K562 (cell line): ENCODE measurements around the gene ZNF195. TPM values are rescaled to one million over a fixed set of nuclear protein-coding genes. Genes with fewer than 3 reads are reported as not detected.

ENCODE experiments used
- ATAC-seq: fragments of 200-7000 bp; cut with Tn5 transposase; 3 replicates; pipeline ENCODE4 v1.9.1; 2020; ENCODE audit warnings: moderate library complexity
- BruUV-seq: library from RNA; stranded (reverse); fragments of 400-500 nt; replicated peaks from 2 replicates; lab custom pipeline; 2021; lab: Mats Ljungman, UMichigan
- CTCF ChIA-PET: fragments of 300-600 bp; formaldehyde crosslinking; extraction: SDS; loops from one replicate; lab custom pipeline; 2021; ENCODE audit warnings: low intra/inter-chr PET ratio; lab: Yijun Ruan, JAX
- POLR2A ChIA-PET: fragments of 300-600, 350-650 bp; sonication (Branson Sonifier 250); formaldehyde crosslinking; extraction: SDS; loops from one replicate; lab custom pipeline; 2021; ENCODE audit warnings: antibody characterized with exemption, inconsistent platforms; lab: Yijun Ruan, JAX
- DNase-seq, 4 experiments: peaks; one replicate each; pipeline versions ENCODE4 v3.0.0 to v3.0.0-alpha.2; 2011 to 2018; ENCODE audit warnings: low spot score in 3 of 4, mixed read lengths in 3 of 4; ENCODE audit errors: extremely low read depth in 1 of 4
- FAIRE-seq: peaks from 2 replicates; lab custom pipeline; 2011; peaks lifted over from hg19 to GRCh38; lab: Jason Lieb, UNC
- H2AFZ ChIP-seq: 2 replicates; pipeline ENCODE4 v1.6.0; 2011; ENCODE audit warnings: low read depth, low read length, control low read depth, inconsistent platforms
- H3K27ac ChIP-seq: fragments of 200-600 bp; 3 replicates; pipeline ENCODE4 v1.8.0; 2011; ENCODE audit warnings: low read depth, mild to moderate bottlenecking, control low read depth, inconsistent platforms, low read length, moderate library complexity, mixed read lengths; ENCODE audit errors: extremely low read depth
- H3K27me3 ChIP-seq, 2 experiments: fragments of 300-600 bp in 1 of 2; 2 replicates in 1 of 2; 3 replicates in 1 of 2; pipeline versions ENCODE4 v1.6.0 to v1.8.0; 2011; ENCODE audit warnings: inconsistent platforms in 2 of 2, low read length in 2 of 2, mild to moderate bottlenecking in 1 of 2, mixed read lengths in 1 of 2, moderate library complexity in 1 of 2; ENCODE audit not compliant: control insufficient read depth in 2 of 2, insufficient read depth in 2 of 2
- H3K36me3 ChIP-seq: fragments of 300-600 bp; 3 replicates; pipeline ENCODE4 v1.8.0; 2011; ENCODE audit warnings: mild to moderate bottlenecking, low read length, inconsistent platforms; ENCODE audit not compliant: control insufficient read depth, insufficient read depth
- H3K4me1 ChIP-seq, 2 experiments: fragments of 200-600 bp in 1 of 2; replicated peaks in 1 of 2; 2 replicates in 1 of 2; 3 replicates in 1 of 2; pipeline versions ENCODE4 v1.5.1 to v1.8.0; 2011; ENCODE audit warnings: inconsistent platforms in 2 of 2, low read length in 2 of 2, mild to moderate bottlenecking in 1 of 2, mixed read lengths in 1 of 2, moderate library complexity in 1 of 2; ENCODE audit not compliant: control insufficient read depth in 2 of 2, insufficient read depth in 2 of 2
- H3K4me2 ChIP-seq: 2 replicates; pipeline ENCODE4 v1.6.1; 2011; ENCODE audit warnings: low read length, control low read depth, inconsistent platforms, mixed read lengths; ENCODE audit not compliant: insufficient read depth
- H3K4me3 ChIP-seq: fragments of 200-600 bp; sonication (generic), shearing (Covaris generic); 2 replicates; pipeline ENCODE4 v1.5.1; 2016; ENCODE audit warnings: control low read depth, inconsistent platforms
- H3K79me2 ChIP-seq: fragments of 200-600 bp; 3 replicates; pipeline ENCODE4 v1.8.0; 2011; ENCODE audit warnings: low read length, inconsistent platforms; ENCODE audit not compliant: control insufficient read depth, insufficient read depth
- H3K9ac ChIP-seq, 2 experiments: 2 replicates each; pipeline versions ENCODE4 v1.6.0 to v1.6.1; 2011; ENCODE audit warnings: low read depth in 2 of 2, low read length in 2 of 2, control low read depth in 1 of 2, inconsistent platforms in 1 of 2, mild to moderate bottlenecking in 1 of 2, mixed read lengths in 1 of 2; ENCODE audit not compliant: insufficient read depth in 1 of 2
- H3K9me1 ChIP-seq: one replicate; pipeline ENCODE4 v1.6.0; 2011; ENCODE audit warnings: inconsistent platforms, mild to moderate bottlenecking, low read length, moderate library complexity; ENCODE audit not compliant: control insufficient read depth, insufficient read depth
- H3K9me3 ChIP-seq: replicated peaks from 2 replicates; pipeline ENCODE4 v1.5.1; 2011; ENCODE audit warnings: low read depth, low read length, inconsistent platforms; ENCODE audit not compliant: control insufficient read depth, insufficient read depth
- H4K20me1 ChIP-seq: replicated peaks from 2 replicates; pipeline ENCODE4 v1.6.1; 2011; ENCODE audit warnings: low read length, inconsistent platforms, mixed read lengths; ENCODE audit not compliant: control insufficient read depth, insufficient read depth
- BRD9 ChIP-seq: fragments of 450-650 bp; IDR thresholded peaks from 2 replicates; pipeline ENCODE4 v1.6.1; 2018; ENCODE audit warnings: low read depth; ENCODE audit not compliant: partially characterized antibody
- CBFB ChIP-seq: sonication (generic); formaldehyde crosslinking; IDR thresholded peaks from 2 replicates; pipeline ENCODE4 v1.4.0; 2020; ENCODE audit warnings: mild to moderate bottlenecking, missing genetic modification reagents
- CGGBP1 ChIP-seq: fragments of 250-450 bp; sonication (Bioruptor Pico); IDR thresholded peaks from 2 replicates; pipeline ENCODE4 v1.9.0; 2021; ENCODE audit warnings: mild to moderate bottlenecking
- CLOCK ChIP-seq: fragments of 250-450 bp; sonication (Bioruptor Pico); IDR thresholded peaks from 2 replicates; pipeline ENCODE4 v1.4.0; 2020; ENCODE audit warnings: mild to moderate bottlenecking, moderate library complexity, borderline replicate concordance
- E2F3 ChIP-seq: fragments of 250-450 bp; sonication (Bioruptor Pico); IDR thresholded peaks from 2 replicates; pipeline ENCODE4 v1.4.0; 2020; ENCODE audit warnings: mild to moderate bottlenecking
- FOXJ3 ChIP-seq: sonication (generic); formaldehyde crosslinking; IDR thresholded peaks from 2 replicates; pipeline ENCODE4 v1.4.0; 2020; ENCODE audit warnings: mild to moderate bottlenecking, missing genetic modification reagents
- GTF2E2 ChIP-seq: fragments of 200-800 bp; sonication (Bioruptor generic); IDR thresholded peaks from 2 replicates; pipeline ENCODE4 v1.6.1; 2016; ENCODE audit warnings: missing genetic modification characterization, missing compliant biosample characterization
- JUN ChIP-seq, 2 experiments: sonication (generic) in 1 of 2; formaldehyde crosslinking in 1 of 2; IDR thresholded peaks; 2 replicates each; pipeline versions ENCODE4 v1.6.1 to v1.8.0; 2012 to 2022; ENCODE audit warnings: borderline replicate concordance in 2 of 2, mild to moderate bottlenecking in 2 of 2, improper control_type of control experiment in 1 of 2, low read depth in 1 of 2, low read length in 1 of 2, missing genetic modification reagents in 1 of 2
- JUND ChIP-seq, 2 experiments: IDR thresholded peaks; 2 replicates in 1 of 2; 3 replicates in 1 of 2; pipeline ENCODE4 v1.6.1; 2011; ENCODE audit warnings: borderline replicate concordance in 2 of 2, low read depth in 2 of 2, low read length in 2 of 2, improper control_type of control experiment in 1 of 2, missing biosample characterization in 1 of 2, missing genetic modification characterization in 1 of 2, missing genetic modification reagents in 1 of 2
- KLF6 ChIP-seq: fragments of 250-450 bp; sonication (Bioruptor Pico); IDR thresholded peaks from 2 replicates; pipeline ENCODE4 v1.4.0; 2020; ENCODE audit warnings: mild to moderate bottlenecking, moderate library complexity, borderline replicate concordance
- MAFF ChIP-seq: IDR thresholded peaks from 2 replicates; pipeline ENCODE4 v1.6.1; 2012; ENCODE audit warnings: low read length, improper control_type of control experiment
- SIN3A ChIP-seq, 2 experiments: fragments of 150-350 bp in 1 of 2; IDR thresholded peaks; 2 replicates each; pipeline ENCODE4 v1.6.1; 2011 to 2016; ENCODE audit warnings: borderline replicate concordance in 2 of 2, low read depth in 2 of 2, low read length in 2 of 2, mild to moderate bottlenecking in 2 of 2, moderate library complexity in 2 of 2; ENCODE audit not compliant: control insufficient read depth in 1 of 2
- SMARCC2 ChIP-seq: fragments of 450-650 bp; IDR thresholded peaks from 2 replicates; pipeline ENCODE4 v1.6.1; 2017; ENCODE audit warnings: antibody characterized with exemption, moderate library complexity, mild to moderate bottlenecking, low read depth
- TEAD4 ChIP-seq, 2 experiments: sonication (generic) in 1 of 2; formaldehyde crosslinking in 1 of 2; IDR thresholded peaks; 2 replicates each; pipeline versions ENCODE4 v1.6.1 to v1.8.0; 2012 to 2022; ENCODE audit warnings: borderline replicate concordance in 1 of 2, inconsistent platforms in 1 of 2, low read length in 1 of 2, mild to moderate bottlenecking in 1 of 2, missing genetic modification reagents in 1 of 2
- ZBED1 ChIP-seq: IDR thresholded peaks from 2 replicates; pipeline ENCODE4 v1.6.1; 2014
- ZNF134 ChIP-seq: fragments of 250-450 bp; sonication (Bioruptor Pico); conservative IDR thresholded peaks from 2 replicates; pipeline ENCODE4 v1.4.0; 2020
- ZNF707 ChIP-seq: fragments of 250-450 bp; sonication (Bioruptor Pico); conservative IDR thresholded peaks from 2 replicates; pipeline ENCODE4 v1.8.0; 2022; ENCODE audit warnings: inconsistent platforms, mild to moderate bottlenecking, moderate library complexity
- ZNF766 ChIP-seq: fragments of 200-800 bp; sonication (Bioruptor generic); conservative IDR thresholded peaks from 2 replicates; pipeline ENCODE4 v1.6.1; 2016; ENCODE audit warnings: missing genetic modification characterization, missing compliant biosample characterization
- WGBS: fragments of 100-300 bp; shearing (Covaris generic); methylation state at CpG from one replicate; pipeline ENCODE4 v1.1.6; 2016; ENCODE audit warnings: low coverage, mixed read lengths; ENCODE audit not compliant: insufficient coverage; ENCODE audit errors: missing lambda C conversion rate; 5-methylcytosine and 5-hydroxymethylcytosine counted together
- in situ Hi-C: fragments of 300-500 bp; cut with MboI; formaldehyde crosslinking; loops from 4 replicates; pipeline ENCODE4 v1.15.0; 2018; ENCODE audit warnings: inconsistent platforms, mixed read lengths
- intact Hi-C: fragments of 100-400 bp; cut with micrococcal nuclease; formaldehyde crosslinking; loops from 2 replicates; pipeline ENCODE4 v1.14.2; 2022
- polyA plus RNA-seq, 8 experiments: library from polyadenylated mRNA; depleted of rRNA in 4 of 8; stranded (reverse) in 5 of 8; unstranded in 3 of 8; fragments of >200 nt; fragmentation: Nextera tagmentation in 2 of 8; fragmentation: Illumina TruSeq in 1 of 8; extraction: Ambion mirVana in 2 of 8; extraction: Trizol in 1 of 8; gene quantifications; 2 replicates each; pipeline versions ENCODE4 v1.2.1 to v1.2.3, GENCODE V29; 2011 to 2014; ENCODE audit warnings: inconsistent platforms in 1 of 8, missing spikeins in 1 of 8
- total RNA-seq, 7 experiments: library from RNA; depleted of rRNA in 6 of 7; stranded (reverse); fragments of >200 nt in 6 of 7; fragmentation: Illumina TruSeq in 2 of 7; extraction: Trizol in 2 of 7; gene quantifications; 2 replicates each; pipeline versions ENCODE4 v1.2.1 to v1.2.3, GENCODE V29; 2011 to 2021; ENCODE audit warnings: low replicate concordance in 1 of 7

Gene ZNF195
- total and polyA plus RNA-seq, 9 of the 15 experiments (the other 6 are each of a cell fraction or from before 2014, with no cell fraction given), result 42.1 to 75.5 (median 60.4) TPM

- Histone ChIP-seq H3K79me2 (peaks cover 53% of the 10 kb centered on the region), H3K27ac (no peak overlapping the region), H3K9ac (peak overlapping the region in 1 of 2 experiments; percentile 77; a peak in 2 of 4 replicates), H3K9me1 (no peaks in the 10 kb centered on the region), H3K4me2 (peak overlapping the region; percentile 92), H3K4me1 (peaks cover 6 to 15% of the 10 kb centered on the region in 2 experiments; a peak in 4 of 5 replicates), H2AFZ (no peak overlapping the region), H3K36me3 (peaks cover 59% of the 10 kb centered on the region), H3K4me3 (peak overlapping the region; percentile 67), H4K20me1 (no peaks in the 10 kb centered on the region), H3K27me3 (no peaks in the 10 kb centered on the region), H3K9me3 (peaks cover 41% of the 10 kb centered on the region)
- CTCF ChIA-PET, result no interaction called here
- in situ Hi-C loops (no loop called here), intact Hi-C loops (no loop called here)
- no peak for ATAC-seq
- no TSS peak for BruUV-seq
- TF ChIP-seq SIN3A (IDR thresholded peaks at IDR 0.05; ENCODE audit: borderline replicate concordance in 2 of 2, control insufficient read depth in 1 of 2, low read depth in 2 of 2, low read length in 2 of 2) (no peak), E2F3 (CRISPR knock-in tag) (no peak), ZBED1 (no peak), CBFB (CRISPR knock-in tag) (no peak), KLF6 (CRISPR knock-in tag) (no peak), CLOCK (CRISPR knock-in tag) (no peak), ZNF707 (CRISPR knock-in tag) (no peak), ZNF134 (no peak), JUN (IDR thresholded peaks at IDR 0.05; ENCODE audit: borderline replicate concordance, low read depth, low read length) (no peak), JUN (CRISPR knock-in tag; IDR thresholded peaks at IDR 0.05; ENCODE audit: borderline replicate concordance) (no peak), MAFF (no peak), ZNF766 (CRISPR knock-in tag) (no peak), CGGBP1 (CRISPR knock-in tag) (no peak), JUND (IDR thresholded peaks at IDR 0.05; ENCODE audit: borderline replicate concordance, low read depth, low read length) (no peak), JUND (tag; IDR thresholded peaks at IDR 0.05; ENCODE audit: borderline replicate concordance, low read depth, low read length) (no peak), BRD9 (no peak), FOXJ3 (CRISPR knock-in tag) (no peak), GTF2E2 (tag) (no peak), TEAD4 (IDR thresholded peaks at IDR 0.05; ENCODE audit: low read length) (no peak), TEAD4 (CRISPR knock-in tag; IDR thresholded peaks at IDR 0.05; ENCODE audit: borderline replicate concordance) (no peak), SMARCC2 (no peak)
- no peak for FAIRE-seq
- POLR2A ChIA-PET, result interaction anchor here (0.6 to 1.3 kb wide), 4 partner anchors 18 to 184 kb away, joined by 3 to 4 read pairs (median 3); no protein-coding TSS in a partner anchor
- 59% methylated on average over 4 of the region's 5 CpGs for WGBS
- DNase-seq, result no peak
These were observed 2.8 kb upstream of the ZNF195 start for GRCh38 chr11:3381794-3382193.
